Astrocyte (in vitro differentiated cells and primary cell): Measurements from ENCODE around the gene PRRT1B. TPM values are rescaled to one million over a fixed set of nuclear protein-coding genes. Genes with fewer than 3 reads are reported as not detected.

ENCODE experiments used
- DNase-seq: peaks from one replicate; pipeline ENCODE4 v3.0.0-alpha.2; 2010; ENCODE audit warnings: low read depth
- FAIRE-seq: peaks from 2 replicates; lab custom pipeline; 2011; peaks lifted over from hg19 to GRCh38; lab: Jason Lieb, UNC
- H2AFZ ChIP-seq: 2 replicates; pipeline ENCODE4 v1.6.0; 2012; ENCODE audit warnings: low read depth, low read length, inconsistent platforms
- H3K27ac ChIP-seq: 2 replicates; pipeline ENCODE4 v1.5.1; 2011; ENCODE audit warnings: low read depth, low read length, inconsistent platforms
- H3K27me3 ChIP-seq: 2 replicates; pipeline ENCODE4 v1.6.0; 2011; ENCODE audit warnings: low read length, inconsistent platforms; ENCODE audit not compliant: insufficient read depth
- H3K36me3 ChIP-seq: 2 replicates; pipeline ENCODE4 v1.5.1; 2011; ENCODE audit warnings: low read length, inconsistent platforms; ENCODE audit not compliant: insufficient read depth
- H3K4me1 ChIP-seq: 2 replicates; pipeline ENCODE4 v1.5.1; 2011; ENCODE audit warnings: low read length, inconsistent platforms; ENCODE audit not compliant: insufficient read depth
- H3K4me2 ChIP-seq: 2 replicates; pipeline ENCODE4 v1.6.0; 2012; ENCODE audit warnings: low read length, inconsistent platforms
- H3K4me3 ChIP-seq: 2 replicates; pipeline ENCODE4 v1.5.1; 2011; ENCODE audit warnings: low read depth, mild to moderate bottlenecking, low read length, inconsistent platforms; ENCODE audit not compliant: insufficient read depth
- H3K79me2 ChIP-seq: 2 replicates; pipeline ENCODE4 v1.6.0; 2012; ENCODE audit warnings: mild to moderate bottlenecking, low read length, inconsistent platforms; ENCODE audit not compliant: insufficient read depth
- H3K9ac ChIP-seq: 2 replicates; pipeline ENCODE4 v1.6.0; 2012; ENCODE audit warnings: mild to moderate bottlenecking, low read length, inconsistent platforms
- H3K9me3 ChIP-seq: 2 replicates; pipeline ENCODE4 v1.5.1; 2012; ENCODE audit warnings: low read depth, mild to moderate bottlenecking, low read length, inconsistent platforms; ENCODE audit not compliant: insufficient read depth
- H4K20me1 ChIP-seq: 2 replicates; pipeline ENCODE4 v1.6.0; 2012; ENCODE audit warnings: low read length, inconsistent platforms; ENCODE audit not compliant: insufficient read depth
- H3K27ac Mint-ChIP-seq: one replicate; pipeline ENCODE4 v1.8.0; 2021; ENCODE audit warnings: mild to moderate bottlenecking, mixed read lengths; ENCODE audit not compliant: unreplicated experiment
- H3K27me3 Mint-ChIP-seq: one replicate; pipeline ENCODE4 v1.8.0; 2021; ENCODE audit warnings: low read depth, mixed read lengths; ENCODE audit not compliant: unreplicated experiment
- H3K36me3 Mint-ChIP-seq: one replicate; pipeline ENCODE4 v1.8.0; 2021; ENCODE audit warnings: low read depth, mixed read lengths; ENCODE audit not compliant: unreplicated experiment
- H3K4me1 Mint-ChIP-seq: one replicate; pipeline ENCODE4 v1.8.0; 2021; ENCODE audit warnings: low read depth, mixed read lengths; ENCODE audit not compliant: unreplicated experiment
- H3K4me3 Mint-ChIP-seq: one replicate; pipeline ENCODE4 v1.8.0; 2021; ENCODE audit warnings: mild to moderate bottlenecking, moderate library complexity, mixed read lengths; ENCODE audit not compliant: unreplicated experiment
- H3K9me3 Mint-ChIP-seq: one replicate; pipeline ENCODE4 v1.8.0; 2021; ENCODE audit warnings: mild to moderate bottlenecking, mixed read lengths; ENCODE audit not compliant: unreplicated experiment
- EZH2 ChIP-seq: IDR thresholded peaks from 2 replicates; pipeline ENCODE4 v1.6.1; 2012; ENCODE audit warnings: mild to moderate bottlenecking, low read length, inconsistent platforms; ENCODE audit not compliant: insufficient read depth
- total RNA-seq: library from RNA; stranded (reverse); gene quantifications from 2 replicates; pipeline ENCODE4 v1.2.1, GENCODE V29; 2021
- TF ChIP-seq, protein P1 (sequence below): IDR thresholded peaks from 2 replicates; pipeline ENCODE4 v1.5.1; 2011; ENCODE audit warnings: low read depth, mild to moderate bottlenecking, inconsistent platforms, low read length, moderate library complexity; ENCODE audit not compliant: insufficient read depth

PRRT1B gene
- total RNA-seq, 1 donor from 2014 or later = not detected

DNA sequence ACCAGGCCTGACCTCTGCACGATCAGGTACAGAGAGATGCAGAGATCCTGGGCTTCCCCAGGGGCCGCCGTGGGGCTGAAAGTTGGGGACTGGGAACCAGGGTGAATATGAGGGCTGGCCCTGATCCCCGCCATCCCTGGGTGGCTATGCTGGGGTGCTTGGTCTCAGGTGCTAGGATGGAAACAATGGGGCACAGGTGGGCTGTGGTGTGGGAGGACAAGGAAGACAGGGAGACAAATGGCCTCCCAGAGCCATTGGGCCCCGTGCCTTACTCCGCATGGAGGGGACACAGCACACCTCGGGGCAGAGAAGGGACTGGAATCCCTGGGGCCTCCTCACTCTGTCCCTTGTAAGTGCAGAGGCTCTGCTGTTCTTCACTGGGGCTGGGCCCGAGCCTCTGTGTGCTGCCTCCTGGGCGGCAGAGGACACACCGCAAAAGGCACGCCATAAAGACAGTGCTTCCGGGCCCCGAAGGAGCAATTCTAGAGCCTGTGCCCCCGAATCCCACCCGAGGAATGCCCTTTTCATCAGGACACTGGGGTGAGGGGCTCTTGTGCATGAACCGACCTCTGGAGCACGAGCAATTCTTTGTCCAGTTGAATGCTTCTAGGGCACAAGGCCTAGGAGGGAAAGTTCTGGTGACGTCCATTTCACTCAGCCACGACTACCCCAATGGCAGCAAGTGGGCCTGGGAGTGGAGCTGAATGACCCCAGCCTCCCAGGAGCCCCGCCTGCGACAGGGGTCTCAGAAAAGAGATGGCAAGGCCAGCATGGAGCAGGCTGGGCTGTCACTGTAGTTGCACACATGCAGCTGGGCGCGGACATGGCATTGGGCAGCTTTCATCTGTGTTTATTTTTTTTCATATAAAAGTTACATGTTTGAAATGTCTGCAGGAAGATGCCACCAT is 30.9 kb downstream of the PRRT1B start:
- no peaks in the 10 kb centered on the region for H3K27me3 ChIP-seq
- no peak overlapping the region for H3K4me3 Mint-ChIP-seq
- H3K79me2 ChIP-seq = no peaks in the 10 kb centered on the region
- H3K4me1 ChIP-seq = no peaks in the 10 kb centered on the region
- no peak for TF ChIP-seq EZH2
- TF ChIP-seq, protein P1, sequence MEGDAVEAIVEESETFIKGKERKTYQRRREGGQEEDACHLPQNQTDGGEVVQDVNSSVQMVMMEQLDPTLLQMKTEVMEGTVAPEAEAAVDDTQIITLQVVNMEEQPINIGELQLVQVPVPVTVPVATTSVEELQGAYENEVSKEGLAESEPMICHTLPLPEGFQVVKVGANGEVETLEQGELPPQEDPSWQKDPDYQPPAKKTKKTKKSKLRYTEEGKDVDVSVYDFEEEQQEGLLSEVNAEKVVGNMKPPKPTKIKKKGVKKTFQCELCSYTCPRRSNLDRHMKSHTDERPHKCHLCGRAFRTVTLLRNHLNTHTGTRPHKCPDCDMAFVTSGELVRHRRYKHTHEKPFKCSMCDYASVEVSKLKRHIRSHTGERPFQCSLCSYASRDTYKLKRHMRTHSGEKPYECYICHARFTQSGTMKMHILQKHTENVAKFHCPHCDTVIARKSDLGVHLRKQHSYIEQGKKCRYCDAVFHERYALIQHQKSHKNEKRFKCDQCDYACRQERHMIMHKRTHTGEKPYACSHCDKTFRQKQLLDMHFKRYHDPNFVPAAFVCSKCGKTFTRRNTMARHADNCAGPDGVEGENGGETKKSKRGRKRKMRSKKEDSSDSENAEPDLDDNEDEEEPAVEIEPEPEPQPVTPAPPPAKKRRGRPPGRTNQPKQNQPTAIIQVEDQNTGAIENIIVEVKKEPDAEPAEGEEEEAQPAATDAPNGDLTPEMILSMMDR = no peak
- H3K9ac ChIP-seq = no peak overlapping the region
- H3K36me3 ChIP-seq = no peaks in the 10 kb centered on the region
- no peak for DNase-seq
- no peak overlapping the region for H2AFZ ChIP-seq
- no peaks in the 10 kb centered on the region for H3K27me3 Mint-ChIP-seq
- no peaks in the 10 kb centered on the region for H3K4me1 Mint-ChIP-seq
- no peak overlapping the region for H3K27ac Mint-ChIP-seq
- H3K4me2 ChIP-seq = no peak overlapping the region
- no peaks in the 10 kb centered on the region for H3K9me3 ChIP-seq
- H4K20me1 ChIP-seq = no peaks in the 10 kb centered on the region
- no peak overlapping the region for H3K4me3 ChIP-seq
- no peaks in the 10 kb centered on the region for H3K9me3 Mint-ChIP-seq
- H3K36me3 Mint-ChIP-seq = peaks cover 5% of the 10 kb centered on the region
- H3K27ac ChIP-seq = no peak overlapping the region
- no peak for FAIRE-seq

DNA sequence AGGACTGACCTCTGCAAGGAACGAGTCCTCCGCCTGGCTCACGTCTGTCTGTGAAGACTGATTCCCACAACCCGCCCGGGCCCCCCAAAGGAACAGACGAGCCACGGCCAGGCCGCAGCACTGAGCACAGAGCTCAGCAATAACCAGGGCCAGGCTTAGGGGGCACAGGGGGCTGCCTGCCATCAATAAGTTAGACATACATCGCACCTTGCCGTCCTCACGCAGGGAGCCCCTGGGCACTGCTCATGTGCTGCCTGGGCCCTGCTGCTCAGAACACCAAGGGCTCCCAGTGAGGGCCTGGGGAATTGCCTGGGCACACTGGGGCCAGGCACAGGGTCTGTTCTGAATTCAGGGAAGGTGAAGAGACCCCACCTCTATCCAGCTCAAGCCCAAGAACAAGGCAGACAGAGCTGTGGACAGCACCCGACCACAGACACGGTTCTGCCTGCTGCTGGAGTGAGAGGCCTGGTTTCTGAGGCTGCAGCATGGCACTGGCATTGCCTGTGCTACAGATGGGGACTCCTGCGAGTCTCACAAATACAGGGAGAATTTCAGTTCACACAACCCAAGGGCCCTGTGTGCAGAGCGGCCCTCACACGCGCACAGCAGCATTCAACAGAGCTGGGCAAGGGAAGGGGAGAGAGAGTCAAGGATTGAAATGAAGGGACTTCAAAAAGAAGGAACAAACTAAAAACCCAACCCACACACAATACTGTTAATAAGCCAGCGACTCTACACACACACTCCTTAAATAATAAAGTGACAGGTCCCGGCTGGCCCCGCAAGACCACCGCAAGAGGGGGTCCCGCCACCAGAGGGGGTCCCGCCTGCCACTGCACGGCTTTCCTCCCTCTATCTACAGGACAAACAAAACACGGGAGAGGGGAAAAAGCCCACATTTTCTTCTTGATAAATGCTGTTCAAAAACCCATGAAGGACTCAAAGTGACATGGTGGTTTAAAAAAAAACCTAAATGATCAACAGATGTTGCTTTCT is 32.0 kb downstream of the PRRT1B start:
- Histone ChIP-seq H3K27ac (no peak overlapping the region), H3K79me2 (no peaks in the 10 kb centered on the region), H3K9me3 (no peaks in the 10 kb centered on the region), H3K4me3 (no peak overlapping the region), H2AFZ (no peak overlapping the region), H4K20me1 (no peaks in the 10 kb centered on the region), H3K27me3 (no peaks in the 10 kb centered on the region), H3K36me3 (no peaks in the 10 kb centered on the region), H3K9ac (no peak overlapping the region), H3K4me2 (no peak overlapping the region), H3K4me1 (no peaks in the 10 kb centered on the region)
- Mint-ChIP-seq H3K4me3 (no peak overlapping the region), H3K27me3 (no peaks in the 10 kb centered on the region), H3K9me3 (no peaks in the 10 kb centered on the region), H3K4me1 (no peaks in the 10 kb centered on the region), H3K36me3 (peaks cover 8% of the 10 kb centered on the region), H3K27ac (no peak overlapping the region)
- TF ChIP-seq EZH2 = no peak
- TF ChIP-seq, protein P1 = no peak
- FAIRE-seq (no peak), DNase-seq (no peak)
